SK-N-SH treated with all-trans-retinoic acid at 6 μM for 48 hours (cell line): ENCODE results near the gene KLHDC8A.

Experiments used
- BACH2 ChIP-seq: fragments of 250-450 bp; sonication (Bioruptor Pico); IDR thresholded peaks from 2 replicates; pipeline ENCODE4 v1.9.0; 2021; ENCODE audit warnings: mild to moderate bottlenecking, borderline replicate concordance
- CSRNP3 ChIP-seq: fragments of 250-450 bp; sonication (Bioruptor Pico); IDR thresholded peaks from 2 replicates; pipeline ENCODE4 v1.5.1; 2021; ENCODE audit warnings: mild to moderate bottlenecking, moderate library complexity
- GLIS3 ChIP-seq: fragments of 250-450 bp; sonication (Bioruptor Pico); IDR thresholded peaks from 2 replicates; pipeline ENCODE4 v1.5.0; 2020; ENCODE audit warnings: mild to moderate bottlenecking, moderate library complexity
- PPARA ChIP-seq: fragments of 250-450 bp; sonication (Bioruptor Pico); IDR thresholded peaks from 2 replicates; pipeline ENCODE4 v1.5.0; 2020; ENCODE audit warnings: mild to moderate bottlenecking, borderline replicate concordance
- RARB ChIP-seq: fragments of 250-450 bp; sonication (Bioruptor Pico); IDR thresholded peaks from 2 replicates; pipeline ENCODE4 v1.8.0; 2021; ENCODE audit warnings: mild to moderate bottlenecking, moderate library complexity
- ZNF565 ChIP-seq: fragments of 450-650 bp; formaldehyde crosslinking; conservative IDR thresholded peaks from 2 replicates; pipeline ENCODE4 v1.5.0; 2020; ENCODE audit warnings: low read depth, mild to moderate bottlenecking, moderate library complexity
- TF ChIP-seq, protein P1 (sequence below): fragments of 250-450 bp; sonication (Bioruptor Pico); IDR thresholded peaks from 2 replicates; pipeline ENCODE4 v1.8.0; 2020; ENCODE audit warnings: mild to moderate bottlenecking, moderate library complexity, borderline replicate concordance

- TF ChIP-seq, protein P1, sequence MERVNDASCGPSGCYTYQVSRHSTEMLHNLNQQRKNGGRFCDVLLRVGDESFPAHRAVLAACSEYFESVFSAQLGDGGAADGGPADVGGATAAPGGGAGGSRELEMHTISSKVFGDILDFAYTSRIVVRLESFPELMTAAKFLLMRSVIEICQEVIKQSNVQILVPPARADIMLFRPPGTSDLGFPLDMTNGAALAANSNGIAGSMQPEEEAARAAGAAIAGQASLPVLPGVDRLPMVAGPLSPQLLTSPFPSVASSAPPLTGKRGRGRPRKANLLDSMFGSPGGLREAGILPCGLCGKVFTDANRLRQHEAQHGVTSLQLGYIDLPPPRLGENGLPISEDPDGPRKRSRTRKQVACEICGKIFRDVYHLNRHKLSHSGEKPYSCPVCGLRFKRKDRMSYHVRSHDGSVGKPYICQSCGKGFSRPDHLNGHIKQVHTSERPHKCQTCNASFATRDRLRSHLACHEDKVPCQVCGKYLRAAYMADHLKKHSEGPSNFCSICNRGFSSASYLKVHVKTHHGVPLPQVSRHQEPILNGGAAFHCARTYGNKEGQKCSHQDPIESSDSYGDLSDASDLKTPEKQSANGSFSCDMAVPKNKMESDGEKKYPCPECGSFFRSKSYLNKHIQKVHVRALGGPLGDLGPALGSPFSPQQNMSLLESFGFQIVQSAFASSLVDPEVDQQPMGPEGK (CRISPR knock-in tag): no peak
- TF ChIP-seq RARB (CRISPR knock-in tag) (no peak), CSRNP3 (CRISPR knock-in tag) (no peak), BACH2 (no peak), GLIS3 (CRISPR knock-in tag) (no peak), PPARA (CRISPR knock-in tag) (no peak), ZNF565 (CRISPR knock-in tag) (no peak)
Observed at GRCh38 chr1:205326812-205327466, 29.8 kb downstream of the KLHDC8A start.
